Stimulated activated CD4-positive, alpha-beta T cell treated with anti-CD3 and anti-CD28 coated beads, Interleukin-1b, Interleukin-23, amount 100 ng/mL, for 1 hour (primary cell): ENCODE results near the gene PEX13.
"Not testable (repeated sequence)": the region's sequence is repeated elsewhere in the genome, so short reads cannot be mapped to it uniquely, and the experiment has no call there.

Experiments
- DNase-seq, 2 donors: peaks; one replicate each; pipeline ENCODE4 v3.0.0-alpha.2; 2020; ENCODE audit warnings: low read depth in 2 of 2

Gene PEX13

DNA sequence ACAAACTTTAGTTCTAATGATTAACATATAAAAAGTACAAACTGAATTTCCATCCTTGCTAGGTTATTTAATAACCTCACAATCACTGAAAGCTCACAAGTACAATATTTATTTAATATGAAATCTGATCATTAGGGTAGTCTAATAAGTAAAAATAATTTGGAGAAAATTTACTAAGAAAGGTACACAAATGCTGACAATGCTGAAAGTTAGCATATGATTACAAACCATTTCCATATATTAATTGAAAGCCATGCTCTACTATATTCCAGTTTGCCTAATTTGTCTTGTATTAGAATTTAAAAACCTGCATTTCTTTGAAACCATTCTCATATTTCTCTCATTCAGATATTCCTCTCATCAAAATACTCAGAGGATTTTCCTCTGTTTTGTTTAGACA lies 8.2 kb upstream of the PEX13 start:
- no peak for DNase-seq

DNA sequence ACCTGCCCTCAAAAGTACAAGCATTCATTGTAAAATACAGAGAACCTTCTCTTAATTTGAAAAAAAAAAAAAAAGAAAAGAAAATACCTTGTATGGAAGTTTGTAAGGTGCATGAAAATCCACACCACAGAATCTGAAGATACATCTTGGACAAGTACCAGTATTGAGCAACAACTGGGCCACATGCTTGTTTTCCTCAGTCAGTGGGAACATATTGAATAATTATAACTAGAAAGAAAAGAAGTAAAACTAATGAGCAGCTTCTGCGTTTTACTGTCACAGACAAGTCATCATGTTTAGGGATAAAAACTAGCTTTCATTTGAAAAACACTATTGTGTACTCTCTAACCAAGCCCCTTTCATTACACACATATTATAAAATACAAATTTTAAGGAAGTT lies 5.8 kb upstream of the PEX13 start:
- no peak for DNase-seq

DNA sequence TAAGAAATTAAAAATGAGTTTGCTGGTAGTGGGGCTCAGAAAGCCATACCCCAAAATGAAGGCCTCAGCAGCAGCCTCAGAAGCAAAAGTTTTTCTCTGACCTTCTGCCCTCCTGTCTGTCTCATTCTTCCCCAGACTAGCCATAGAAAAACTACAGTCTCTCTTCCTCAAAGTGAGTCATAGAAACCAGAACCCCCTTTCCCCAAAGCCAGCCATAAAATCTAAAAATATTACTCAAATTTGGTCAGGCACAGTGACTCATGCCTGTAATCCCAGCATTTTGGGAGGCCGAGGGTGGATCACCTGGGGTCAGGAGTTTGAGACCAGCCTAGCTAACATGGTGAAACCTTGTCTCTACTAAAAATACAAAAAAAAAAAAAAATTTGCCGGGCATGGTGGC lies 5.2 kb upstream of the PEX13 start:
- DNase-seq, result not testable (repeated sequence)

DNA sequence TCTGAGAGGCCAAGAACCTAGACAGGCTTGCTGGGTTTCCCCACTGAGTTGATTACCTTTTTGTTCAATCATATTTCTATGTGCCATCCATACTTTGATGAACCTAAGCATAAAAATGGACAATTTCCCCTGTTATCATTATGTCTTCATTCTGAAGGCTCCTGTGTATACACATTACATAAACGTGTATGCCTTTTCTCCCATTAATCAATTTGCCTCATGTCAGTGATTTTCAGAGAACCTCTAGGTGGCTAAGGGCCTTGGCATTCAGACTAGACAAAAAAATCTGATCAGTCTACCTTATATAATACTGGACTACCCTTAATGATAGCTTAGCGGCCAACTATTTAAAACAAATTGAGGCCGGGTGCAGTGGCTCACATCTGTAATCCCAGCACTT lies 4.1 kb upstream of the PEX13 start:
- no peak for DNase-seq

DNA sequence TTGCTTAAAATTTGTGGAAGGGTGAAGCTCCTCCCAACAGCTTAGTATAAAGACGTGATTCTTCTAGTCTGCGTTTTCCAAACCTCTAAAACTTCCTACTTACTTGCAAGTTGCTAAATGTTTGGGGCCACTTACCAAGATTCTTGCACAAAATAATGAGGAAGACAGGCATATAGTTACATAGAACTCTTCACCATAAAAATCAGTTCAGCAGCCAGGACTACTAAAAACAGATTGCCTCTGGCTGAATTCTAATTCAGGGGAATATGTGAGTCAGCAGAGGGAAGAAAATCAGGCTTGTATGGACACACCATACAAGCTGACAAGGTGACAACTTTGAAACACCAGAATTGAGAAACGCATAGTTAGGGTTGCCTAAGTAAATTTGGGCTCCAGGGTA lies 2.8 kb upstream of the PEX13 start:
- no peak for DNase-seq

DNA sequence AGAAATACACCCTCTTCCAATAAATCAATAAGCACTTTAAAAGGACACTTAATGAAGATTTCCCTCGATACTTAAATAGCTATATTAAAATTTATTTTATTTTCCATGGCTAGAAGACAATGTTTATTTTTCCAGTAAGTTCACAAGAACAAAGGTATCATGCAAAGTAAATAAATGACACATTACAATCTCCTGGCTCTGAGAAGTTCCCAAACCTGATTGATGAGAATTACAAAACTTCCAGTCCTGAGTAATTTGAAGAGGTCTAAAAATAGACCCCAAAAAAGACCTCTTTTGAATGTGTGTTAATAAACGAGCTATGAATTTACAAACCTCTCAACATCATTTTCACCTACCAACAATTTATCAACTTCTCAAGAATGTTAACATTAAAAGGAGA lies 1.5 kb upstream of the PEX13 start:
- DNase-seq, result no peak

DNA sequence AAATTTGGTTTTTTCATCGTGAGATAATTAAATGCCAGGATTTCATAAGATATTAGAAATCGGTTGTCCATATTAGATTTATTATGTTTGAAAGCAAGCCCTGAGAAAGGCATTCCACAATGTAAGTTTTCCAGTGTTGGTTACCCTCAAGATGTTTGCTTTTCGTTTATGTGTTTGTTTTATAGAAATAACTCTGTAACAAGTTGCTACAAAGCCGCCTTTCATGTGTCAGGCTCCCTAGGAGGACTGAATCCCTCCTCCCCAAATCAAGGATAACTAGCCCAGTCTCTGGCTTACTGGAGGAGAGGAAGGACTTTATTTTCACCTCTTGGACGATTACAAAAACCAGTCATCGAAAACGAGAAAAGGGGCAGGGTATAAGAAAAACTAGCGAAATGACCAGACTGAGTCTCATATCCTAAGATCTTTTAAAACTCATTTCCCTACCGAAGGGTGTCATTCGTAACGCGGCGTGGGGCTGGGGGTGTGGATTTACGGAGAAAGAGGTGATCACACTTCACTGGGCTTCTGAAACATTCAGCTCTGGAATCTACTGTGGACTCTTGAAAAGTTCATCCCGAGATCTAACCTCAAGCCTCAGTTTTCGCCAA lies 1.0 kb upstream of the PEX13 start:
- DNase-seq, result no peak

DNA sequence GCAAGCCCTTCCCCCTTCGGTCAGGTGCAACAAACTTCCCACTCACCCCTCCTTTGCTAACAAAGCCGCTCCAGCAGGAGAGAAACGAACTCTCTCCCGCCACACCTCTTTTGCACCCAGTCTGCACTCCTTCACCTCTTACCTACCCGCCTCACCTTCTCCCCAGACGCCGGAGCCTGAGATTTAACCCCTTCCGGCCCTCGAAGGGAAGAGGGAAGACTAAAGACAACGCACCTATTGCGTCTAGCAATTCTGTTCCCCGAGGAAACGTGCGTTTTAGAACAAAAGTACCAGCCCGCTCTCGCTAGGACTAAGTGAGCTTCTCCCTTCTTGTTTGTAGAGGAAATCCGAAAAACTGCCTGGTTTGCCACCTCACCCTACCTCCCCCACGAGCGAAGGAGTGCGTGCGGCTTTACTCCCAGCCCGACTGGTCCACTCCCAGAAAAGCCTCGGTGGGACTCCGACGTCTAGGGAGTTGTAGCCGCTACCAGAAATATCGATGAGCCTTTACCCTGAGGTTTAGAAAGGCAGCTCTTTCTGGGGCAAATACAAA lies 441 bp upstream of the PEX13 start:
- peak; percentile 25 to 43 for DNase-seq

DNA sequence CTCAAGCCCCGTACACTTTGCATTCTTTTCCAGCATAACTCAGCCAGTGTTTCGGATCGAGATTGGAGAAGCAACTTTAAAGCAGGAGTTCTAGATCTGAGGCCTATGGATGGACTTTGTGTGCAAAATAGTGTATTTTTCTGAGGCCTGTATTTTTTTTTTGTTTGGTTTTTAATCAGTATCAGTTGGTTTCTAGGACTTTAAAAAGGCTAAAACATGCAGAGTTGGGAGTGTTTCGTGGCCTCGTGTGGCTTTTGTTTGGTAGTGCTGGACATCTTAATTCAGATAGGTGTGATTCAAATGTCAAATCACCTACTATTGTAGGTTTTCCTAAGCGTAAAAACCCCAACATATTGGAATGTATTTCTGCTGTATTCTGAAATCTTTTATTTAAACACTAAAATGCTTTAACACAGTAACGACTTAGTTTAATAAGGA lies 817 bp downstream of the PEX13 start:
- DNase-seq, result no peak

DNA sequence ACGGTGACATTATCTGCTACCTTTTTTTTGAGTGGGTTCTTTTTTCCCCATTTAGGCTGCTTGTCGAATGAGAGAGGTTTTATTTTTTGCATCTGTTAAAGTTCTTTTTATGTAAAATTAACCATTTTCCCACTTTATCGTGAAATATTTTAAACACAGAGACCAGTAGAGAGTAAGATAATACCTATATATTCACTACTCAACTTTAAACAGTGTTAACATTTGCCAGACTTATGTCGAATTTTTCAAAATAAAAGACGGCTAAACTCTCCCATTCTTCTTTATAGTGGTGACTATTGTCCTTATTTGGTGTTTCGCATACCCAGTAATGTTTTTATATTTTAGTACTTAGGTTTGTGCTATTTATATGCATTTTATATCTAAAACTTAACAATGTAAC lies 1.3 kb downstream of the PEX13 start:
- DNase-seq, result no peak

DNA sequence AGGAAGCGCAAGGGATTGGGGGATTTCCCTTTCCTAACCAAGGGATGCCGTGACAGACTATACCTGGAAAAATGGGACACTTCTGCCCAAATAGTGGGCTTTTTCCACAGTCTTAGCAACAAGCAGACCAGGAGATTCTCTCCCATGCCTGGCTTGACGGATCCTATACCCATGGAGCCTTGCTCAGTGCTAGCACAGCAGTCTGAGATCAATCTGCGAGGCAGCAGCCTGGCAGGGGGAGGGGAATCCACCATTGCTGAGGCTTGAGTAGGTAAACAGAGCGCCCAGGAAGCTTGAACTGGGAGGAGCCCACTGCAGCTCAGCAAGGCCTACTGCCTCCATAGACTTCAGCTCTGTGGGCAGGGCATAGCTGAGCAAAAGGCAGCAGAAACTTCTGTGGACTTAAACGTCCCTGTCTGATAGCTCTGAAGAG lies 3.7 kb downstream of the PEX13 start:
- DNase-seq, result no peak

DNA sequence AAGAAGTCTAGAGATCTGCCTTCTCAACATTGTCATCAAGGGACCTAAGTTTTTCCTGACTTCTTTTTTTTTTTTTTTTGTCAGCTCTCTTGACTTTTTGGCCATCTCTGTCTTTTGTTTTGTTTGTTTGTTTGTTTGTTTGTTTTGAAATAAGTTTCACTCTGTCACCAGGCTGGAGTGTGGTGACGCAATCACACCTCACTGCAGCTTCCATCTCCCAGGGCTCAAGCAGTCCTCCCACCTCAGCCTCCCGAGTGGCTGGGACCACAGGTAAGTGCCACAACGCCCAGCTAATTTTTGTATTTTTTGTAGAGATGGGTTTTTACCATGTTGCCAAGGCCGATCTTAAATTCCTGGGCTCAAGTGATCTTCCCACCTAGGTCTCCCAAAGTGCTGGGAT lies 6.2 kb downstream of the PEX13 start:
- DNase-seq, result no peak

DNA sequence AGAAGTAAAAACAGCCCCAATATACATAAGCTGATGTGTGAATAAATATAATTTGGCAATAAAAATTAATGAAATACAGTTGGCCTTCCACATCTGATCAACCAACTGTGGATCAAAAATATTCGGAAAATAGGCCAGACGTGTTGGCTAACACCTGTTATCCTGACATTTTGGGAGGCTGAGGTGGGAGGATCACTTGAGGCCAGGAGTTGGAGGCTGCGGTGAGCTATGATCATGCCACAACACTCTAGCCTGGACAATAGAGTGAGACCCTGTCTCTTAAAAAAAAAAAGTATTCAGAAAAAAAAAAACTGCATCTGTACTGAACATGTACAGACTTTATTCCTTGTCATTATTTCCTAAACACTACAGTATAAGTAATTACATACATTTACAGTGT lies 12.0 kb downstream of the PEX13 start:
- no peak for DNase-seq

DNA sequence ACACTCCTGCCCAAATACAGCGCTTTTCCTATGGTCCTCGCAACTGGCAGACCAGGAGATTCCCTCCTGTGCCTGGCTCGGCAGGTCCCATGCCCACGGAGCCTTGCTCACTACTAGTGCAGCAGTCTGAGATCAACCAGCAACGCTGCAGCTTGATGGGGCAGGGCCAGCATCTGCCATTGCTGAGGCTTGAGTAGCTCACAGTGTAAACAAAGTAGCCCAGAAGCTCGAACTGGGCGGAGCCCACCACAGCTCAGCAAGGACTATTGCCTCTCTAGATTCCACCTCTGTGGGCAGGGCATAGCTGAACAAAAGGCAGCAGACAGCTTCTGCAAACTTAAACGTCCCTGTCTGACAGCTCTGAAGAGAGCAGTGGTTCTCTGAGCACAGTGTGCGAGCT lies 17.1 kb downstream of the PEX13 start:
- DNase-seq, result not testable (repeated sequence)

DNA sequence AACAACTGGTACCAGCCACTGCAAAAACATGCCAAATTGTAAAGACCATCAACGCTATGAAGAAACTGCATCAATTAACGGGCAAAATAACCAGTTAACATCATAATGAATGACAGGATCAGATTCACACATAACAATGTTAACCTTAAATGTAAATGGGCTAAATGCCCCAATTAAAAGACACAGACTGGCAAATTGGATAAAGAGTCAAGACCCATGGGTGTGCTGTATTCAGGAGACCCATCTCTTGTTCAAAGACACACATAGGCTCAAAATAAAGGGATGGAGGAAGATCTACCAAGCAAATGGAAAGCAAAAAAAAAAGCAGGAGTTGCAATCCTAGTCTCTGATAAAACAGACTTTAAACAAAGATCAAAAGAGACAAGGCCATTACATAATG lies 19.1 kb downstream of the PEX13 start:
- DNase-seq, result not testable (repeated sequence)

DNA sequence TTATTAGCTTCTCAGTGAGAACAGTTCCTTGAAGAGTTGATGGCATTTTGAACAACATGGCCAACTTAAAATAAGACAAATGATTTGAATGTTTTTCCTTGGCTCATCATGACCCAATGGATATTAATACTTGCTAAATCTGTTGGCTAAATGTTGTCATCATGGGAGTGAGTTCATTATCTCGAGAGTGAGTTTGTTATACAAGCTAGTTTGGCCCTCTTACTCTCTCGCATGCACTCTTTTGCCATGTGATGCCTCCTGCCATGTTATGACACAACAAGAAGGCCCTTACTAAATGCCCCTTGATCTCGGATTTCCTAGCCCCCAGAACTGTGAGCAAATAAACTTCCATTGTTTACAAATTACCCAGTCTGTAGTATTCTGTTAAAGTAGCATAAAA lies 25.3 kb downstream of the PEX13 start:
- DNase-seq, result no peak

DNA sequence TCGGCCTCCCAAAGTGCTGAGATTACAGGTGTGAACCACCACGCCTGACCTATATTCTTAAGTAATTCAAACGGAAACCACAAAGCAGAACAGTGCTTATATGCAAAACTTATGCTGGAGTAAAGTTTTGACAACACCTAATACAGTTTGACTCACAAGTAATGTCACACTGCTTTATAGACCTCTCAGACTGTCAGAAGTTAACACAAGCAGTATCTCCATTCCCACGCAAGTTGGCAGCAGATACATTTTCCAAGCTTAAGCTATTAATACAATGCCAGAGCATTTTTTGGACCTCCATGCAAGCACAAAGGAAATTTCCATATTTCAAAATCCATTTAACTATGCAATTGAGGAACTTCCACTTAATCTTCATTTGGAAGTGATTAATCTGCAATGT lies 27.1 kb downstream of the PEX13 start:
- no peak for DNase-seq

DNA sequence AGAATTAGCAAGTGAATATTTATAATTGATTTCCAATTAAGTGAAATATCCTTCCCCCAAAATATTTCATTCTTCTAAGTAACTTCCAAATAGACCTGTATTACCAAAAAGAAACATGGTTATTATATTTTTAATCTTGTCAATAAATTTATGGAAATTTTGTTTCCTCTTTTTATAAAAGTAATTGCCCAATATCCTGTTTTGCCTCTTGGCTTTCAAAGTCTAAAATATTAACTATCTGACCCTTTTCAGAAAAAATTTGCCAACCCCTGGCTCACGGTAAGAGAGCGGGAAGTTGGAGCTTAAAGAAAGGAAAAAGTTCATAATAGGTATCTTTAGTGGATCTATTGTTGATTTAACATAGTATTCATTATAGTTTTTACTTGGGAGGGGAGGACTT lies 27.7 kb downstream of the PEX13 start:
- no peak for DNase-seq

DNA sequence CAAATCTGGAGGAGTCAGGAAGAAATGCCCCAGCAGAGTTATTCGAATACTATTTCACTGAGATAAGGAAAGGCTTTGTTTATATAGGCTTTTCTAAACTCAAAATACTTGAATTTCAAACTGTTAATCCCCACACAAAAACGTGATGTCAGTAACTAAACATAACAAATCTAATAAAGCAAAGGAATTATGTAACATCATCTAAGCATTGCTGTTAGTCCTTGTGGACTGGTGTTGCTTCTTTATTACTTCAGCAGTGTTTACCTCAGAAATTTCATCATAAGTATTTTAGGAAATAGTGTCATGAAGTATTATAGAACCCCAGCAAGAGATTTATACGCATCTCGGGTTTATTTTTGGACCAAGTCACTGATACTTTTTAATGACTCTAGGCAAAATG lies 28.5 kb downstream of the PEX13 start:
- no peak for DNase-seq

DNA sequence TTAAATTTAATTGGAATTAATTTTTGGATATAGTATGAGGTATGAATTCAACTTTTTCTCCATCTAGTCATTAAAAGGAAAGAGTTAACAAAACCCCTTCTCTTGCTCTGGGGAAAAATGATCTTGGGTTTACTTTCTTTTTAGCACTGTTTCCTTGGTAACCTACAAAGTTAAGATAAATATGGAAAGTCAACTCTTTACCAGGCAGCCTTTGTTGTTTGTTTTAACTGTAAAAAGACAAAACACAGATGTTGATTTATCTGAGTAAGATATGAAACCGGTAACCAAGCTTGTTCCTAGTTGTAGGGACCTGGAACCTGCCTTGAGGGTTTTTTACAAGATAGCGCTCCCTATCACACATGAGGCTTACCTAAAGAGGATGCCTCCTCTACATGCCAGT lies 38.0 kb downstream of the PEX13 start:
- DNase-seq, result no peak

DNA sequence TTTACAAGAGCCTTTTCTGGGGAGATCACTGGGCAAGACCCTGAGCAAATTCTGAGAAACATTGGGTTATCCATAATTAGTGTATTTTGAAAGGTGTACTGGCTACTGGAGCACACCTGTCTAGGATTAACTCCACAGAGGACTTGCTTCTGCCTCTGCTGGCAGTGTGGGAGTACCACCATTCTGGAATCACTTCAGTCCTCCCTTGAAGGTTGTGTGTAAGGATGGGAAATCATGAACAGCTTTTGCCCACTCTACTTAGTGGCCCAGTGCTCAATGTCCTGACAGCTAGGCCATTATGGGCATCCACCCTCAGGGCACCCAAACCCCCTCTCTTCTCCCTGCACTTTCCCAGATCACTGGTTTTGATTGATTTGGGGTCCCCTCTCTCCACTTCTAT lies 40.0 kb downstream of the PEX13 start:
- DNase-seq, result no peak

DNA sequence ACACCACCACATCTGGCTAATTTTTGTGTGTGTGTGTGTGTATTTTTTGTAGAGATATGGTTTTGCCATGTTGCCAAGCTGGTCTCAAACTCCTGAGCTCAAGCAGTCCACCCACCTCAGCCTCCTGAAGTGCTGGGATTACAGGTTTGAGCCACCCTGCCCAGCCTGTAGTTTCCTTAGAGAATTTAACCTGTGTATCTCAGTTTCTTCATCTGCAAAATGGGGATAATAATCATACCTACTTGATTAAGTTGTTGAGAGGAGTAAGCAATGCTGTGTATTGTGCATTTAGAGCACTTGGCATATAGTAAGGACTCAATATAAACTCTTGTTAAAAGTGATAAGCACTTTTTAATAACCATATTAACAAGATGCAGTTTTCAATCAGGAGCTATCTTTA lies 41.9 kb downstream of the PEX13 start:
- no peak for DNase-seq

DNA sequence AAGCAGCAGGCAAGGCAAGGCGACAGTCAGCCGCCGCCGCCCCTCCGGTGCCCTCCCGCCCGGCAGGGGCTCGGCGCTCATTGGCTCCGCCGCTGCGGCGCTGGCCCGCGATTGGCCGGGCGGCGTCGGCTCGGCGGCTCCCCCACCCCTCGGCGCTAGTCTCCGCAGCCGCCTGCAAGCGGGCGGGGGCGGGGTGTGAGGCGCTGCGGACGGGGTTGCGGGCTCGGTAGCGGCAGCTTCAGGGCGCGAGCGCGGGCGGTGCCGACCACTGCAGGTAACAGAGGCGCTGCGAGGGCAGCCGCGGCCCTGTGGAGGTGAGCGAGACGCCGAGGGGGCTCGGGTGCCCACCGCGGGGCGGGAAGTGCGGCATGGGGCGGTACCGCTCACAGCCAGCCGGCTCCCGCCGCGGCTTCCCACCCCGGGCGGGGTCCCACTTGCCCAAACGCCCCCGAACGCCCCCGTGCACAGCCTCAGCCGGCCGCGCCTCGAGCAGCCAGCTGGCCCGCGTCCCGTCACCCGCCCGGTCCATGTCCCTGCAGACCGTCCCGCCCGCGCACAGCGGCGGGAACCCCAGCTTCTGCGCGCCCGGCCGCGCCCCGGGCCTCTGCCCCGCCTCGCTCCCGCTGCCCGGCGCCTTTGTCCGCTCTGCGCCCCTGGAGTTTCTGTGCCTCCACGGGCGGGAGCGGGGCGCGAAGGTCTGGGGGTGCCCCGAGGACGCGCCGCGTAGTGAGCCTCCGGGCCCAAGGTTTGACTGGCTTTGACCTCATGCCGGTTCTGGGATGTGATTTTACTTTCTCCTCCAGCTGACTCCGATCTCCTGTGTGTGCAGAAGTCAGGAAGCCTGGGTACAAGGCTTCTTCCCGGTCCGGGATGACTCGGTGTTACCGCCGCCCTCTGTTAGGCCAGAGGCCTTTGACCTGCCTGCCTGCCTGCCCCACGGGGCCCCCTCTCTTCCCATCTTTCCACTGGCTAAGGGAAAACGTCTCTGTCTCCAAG lies 48.5 kb downstream of the PEX13 start, which contains the start of gene SANBR:
TSS of gene SANBR (plus strand) at position 158 of the 996 bp plus-strand sequence. CDS start 4,480 bp downstream, outside the sequence.
- peak; percentile 47 to 72 for DNase-seq
